AG10803 (cell line): Measurements from ENCODE around the gene SPG7.
"Not testable (repeated sequence)": the region's sequence is repeated elsewhere in the genome, so short reads cannot be mapped to it uniquely, and the experiment has no call there.

Source experiments
- DNase-seq: peaks from one replicate; pipeline ENCODE4 v3.0.0; 2010; ENCODE audit warnings: low read depth
- H3K4me3 ChIP-seq: 2 replicates; pipeline ENCODE4 v1.5.1; 2011; ENCODE audit warnings: mild to moderate bottlenecking, low read length, control low read depth
- CTCF ChIP-seq: conservative IDR thresholded peaks from 2 replicates; pipeline ENCODE4 v1.5.1; 2011; ENCODE audit warnings: mild to moderate bottlenecking, low read length, control low read depth, inconsistent platforms

SPG7 gene

GRCh38 chr16:89565506-89566372, 57.5 kb downstream of the SPG7 start:
- TF ChIP-seq CTCF, result peak; percentile 55
- H3K4me3 ChIP-seq, result peak overlapping the region; percentile 27
- no peak for DNase-seq

GRCh38 chr16:89567656-89568594, 59.7 kb downstream of the SPG7 start:
- no peak for TF ChIP-seq CTCF

GRCh38 chr16:89569506-89570341, 61.5 kb downstream of the SPG7 start:
- TF ChIP-seq CTCF, result no peak
- H3K4me3 ChIP-seq, result no peak overlapping the region
- no peak for DNase-seq

More at GRCh38 chr16:89567656-89568594, 59.7 kb downstream of the SPG7 start:
- no peak for DNase-seq
- no peak overlapping the region for H3K4me3 ChIP-seq

GRCh38 chr16:89570342-89570923, 62.2 kb downstream of the SPG7 start:
- no peak for DNase-seq
- no peak overlapping the region for H3K4me3 ChIP-seq
- TF ChIP-seq CTCF, result no peak

GRCh38 chr16:89570983-89571598, 62.9 kb downstream of the SPG7 start:
- H3K4me3 ChIP-seq, DNase-seq: not testable (repeated sequence)

GRCh38 chr16:89571636-89572035, 63.4 kb downstream of the SPG7 start:
- no peak for DNase-seq
- H3K4me3 ChIP-seq, result no peak overlapping the region
- TF ChIP-seq CTCF, result no peak
